Measurements from ENCODE around the gene EFCAB8. TPM values are rescaled to one million over a fixed set of nuclear protein-coding genes. Genes with fewer than 3 reads are reported as not detected.
"Not testable (repeated sequence)": the region's sequence is repeated elsewhere in the genome, so short reads cannot be mapped to it uniquely, and the experiment has no call there.

Gene EFCAB8
- total RNA-seq, 2 experiments from 2014 or later: 0.94 to 1.2 TPM

DNA sequence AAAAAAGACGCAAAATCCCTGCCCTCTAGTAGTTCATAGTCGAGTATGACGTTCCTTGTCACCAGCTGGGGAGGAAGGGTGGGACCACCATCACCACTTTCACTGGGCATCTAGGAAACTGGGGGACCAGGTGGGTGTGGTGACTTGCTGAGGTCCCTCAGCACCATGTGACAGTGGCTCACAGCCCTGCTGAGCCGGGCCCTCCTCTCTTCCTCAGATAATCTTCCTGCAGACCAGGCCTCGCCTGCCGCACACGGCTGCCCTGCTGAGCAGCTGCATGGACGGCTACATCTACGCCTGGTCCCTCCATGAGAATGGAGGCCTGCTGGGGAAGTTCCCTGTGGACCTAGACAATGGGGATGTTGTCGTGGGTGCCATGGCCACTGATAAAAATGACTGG lies 71.5 kb downstream of the EFCAB8 start:
- Mint-ChIP-seq H3K27ac (no peak overlapping the region), H3K4me3 (no peak overlapping the region), H3K4me1 (no peaks in the 10 kb centered on the region), H3K9me3 (no peaks in the 10 kb centered on the region), H3K36me3 (ENCODE audit: low read depth) (no peaks in the 10 kb centered on the region), H3K27me3 (no peaks in the 10 kb centered on the region)
- CTCF ChIA-PET: interaction anchor here (1.1 kb wide), 1 partner anchor 36 kb away, joined by 3 read pairs; no protein-coding TSS in a partner anchor
- POLR2A ChIA-PET: no interaction called here
- DNase-seq: no peak

DNA sequence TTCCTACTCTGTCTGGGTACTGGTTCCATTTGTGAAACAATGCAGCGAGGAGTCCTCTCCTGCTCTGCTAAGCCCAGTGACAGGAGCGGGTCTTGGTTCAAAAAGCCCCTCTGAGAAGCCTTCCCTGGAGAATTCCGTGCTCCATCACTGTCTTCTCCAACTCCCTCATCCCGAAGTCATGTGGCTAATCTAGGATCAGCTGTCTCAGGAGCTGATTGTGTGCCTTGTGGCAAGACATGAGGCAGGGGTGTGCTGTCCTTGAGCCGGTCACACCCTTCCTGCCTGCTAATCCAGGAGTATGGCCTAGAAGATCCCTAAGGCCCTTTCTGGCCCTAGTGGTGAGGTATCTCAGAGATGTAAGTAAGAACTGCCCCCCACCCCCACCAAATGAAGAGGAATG lies 72.0 kb downstream of the EFCAB8 start:
- no peaks in the 10 kb centered on the region for H3K27me3 Mint-ChIP-seq
- no peaks in the 10 kb centered on the region for H3K36me3 Mint-ChIP-seq (ENCODE audit: low read depth)
- DNase-seq: no peak
- H3K4me1 Mint-ChIP-seq: no peaks in the 10 kb centered on the region
- ChIA-PET CTCF (no interaction called here), POLR2A (no interaction called here)
- no peak overlapping the region for H3K27ac Mint-ChIP-seq
- H3K9me3 Mint-ChIP-seq: no peaks in the 10 kb centered on the region
- H3K4me3 Mint-ChIP-seq: no peak overlapping the region

DNA sequence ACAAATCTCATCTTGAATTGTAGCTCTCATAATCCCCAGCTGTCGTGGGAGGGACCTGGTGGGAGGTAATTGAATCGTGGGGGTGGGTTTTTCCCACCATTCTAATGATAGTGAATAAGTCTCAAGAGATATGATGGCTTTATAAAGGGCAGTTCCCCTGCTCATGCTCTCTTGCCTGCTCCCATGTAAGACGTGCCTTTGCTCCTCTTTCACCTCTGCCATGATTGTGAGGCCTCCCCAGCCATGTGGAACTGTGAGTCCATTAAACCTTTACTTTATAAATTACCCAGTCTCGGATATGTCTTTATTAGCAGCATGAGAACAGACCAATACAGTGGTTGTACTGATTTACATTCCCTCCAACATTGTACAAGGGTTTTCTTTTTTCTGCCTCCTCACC lies 75.9 kb downstream of the EFCAB8 start:
- Mint-ChIP-seq H3K27ac (no peak overlapping the region), H3K27me3 (no peaks in the 10 kb centered on the region), H3K9me3 (no peaks in the 10 kb centered on the region), H3K36me3 (ENCODE audit: low read depth) (no peaks in the 10 kb centered on the region), H3K4me3 (no peak overlapping the region), H3K4me1 (no peaks in the 10 kb centered on the region)
- CTCF ChIA-PET: no interaction called here
- no peak for DNase-seq
- POLR2A ChIA-PET: no interaction called here

- POLR2A ChIA-PET: no interaction called here
- Mint-ChIP-seq H3K36me3 (ENCODE audit: low read depth) (no peaks in the 10 kb centered on the region), H3K4me3 (no peak overlapping the region), H3K9me3 (peaks cover 5% of the 10 kb centered on the region), H3K27ac (no peak overlapping the region), H3K27me3 (no peaks in the 10 kb centered on the region), H3K4me1 (peaks cover 13% of the 10 kb centered on the region)
- no peak for DNase-seq
- CTCF ChIA-PET: interaction anchor here (0.6 kb wide), 1 partner anchor 204 kb away, joined by 3 read pairs; no protein-coding TSS in a partner anchor
Observed at GRCh38 chr20:32941155-32941885, 82.6 kb downstream of the EFCAB8 start.

- no peak for DNase-seq
- Mint-ChIP-seq H3K4me3 (no peak overlapping the region), H3K4me1 (peaks cover 20% of the 10 kb centered on the region), H3K9me3 (peaks cover 5% of the 10 kb centered on the region), H3K27me3 (no peaks in the 10 kb centered on the region), H3K27ac (no peak overlapping the region), H3K36me3 (ENCODE audit: low read depth) (no peaks in the 10 kb centered on the region)
- CTCF ChIA-PET: interaction anchor here (2.9 kb wide), 1 partner anchor 22 kb away, joined by 13 read pairs; no protein-coding TSS in a partner anchor
- POLR2A ChIA-PET: no interaction called here
Observed at GRCh38 chr20:32943490-32944052, 84.8 kb downstream of the EFCAB8 start.

GRCh38 chr20:32945710-32946221 lies 87.0 kb downstream of the EFCAB8 start:
- ChIA-PET POLR2A (no interaction called here), CTCF (interaction anchor here (0.6 to 2.9 kb wide), 18 partner anchors 9 to 167 kb away, joined by 3 to 13 read pairs (median 4); partner anchors contain the start of gene SUN5)
- Mint-ChIP-seq H3K36me3 (ENCODE audit: low read depth) (peaks cover 2% of the 10 kb centered on the region), H3K9me3 (peaks cover 5% of the 10 kb centered on the region), H3K4me3 (no peak overlapping the region), H3K27ac (peak overlapping the region; percentile 87), H3K27me3 (no peaks in the 10 kb centered on the region), H3K4me1 (peaks cover 36% of the 10 kb centered on the region)
- DNase-seq: peak; percentile 48

- H3K27ac Mint-ChIP-seq: peak overlapping the region; percentile 87
- peaks cover 44% of the 10 kb centered on the region for H3K4me1 Mint-ChIP-seq
- no peak for DNase-seq
- peaks cover 3% of the 10 kb centered on the region for H3K9me3 Mint-ChIP-seq
- H3K36me3 Mint-ChIP-seq (ENCODE audit: low read depth): peaks cover 2% of the 10 kb centered on the region
- ChIA-PET CTCF (interaction anchor here (1.1 to 2.2 kb wide), 6 partner anchors 17 to 168 kb away, joined by 3 to 7 read pairs (median 6); partner anchors contain the start of gene SUN5), POLR2A (no interaction called here)
- H3K27me3 Mint-ChIP-seq: no peaks in the 10 kb centered on the region
- no peak overlapping the region for H3K4me3 Mint-ChIP-seq
Observed at GRCh38 chr20:32946629-32947028, 87.9 kb downstream of the EFCAB8 start.

DNA sequence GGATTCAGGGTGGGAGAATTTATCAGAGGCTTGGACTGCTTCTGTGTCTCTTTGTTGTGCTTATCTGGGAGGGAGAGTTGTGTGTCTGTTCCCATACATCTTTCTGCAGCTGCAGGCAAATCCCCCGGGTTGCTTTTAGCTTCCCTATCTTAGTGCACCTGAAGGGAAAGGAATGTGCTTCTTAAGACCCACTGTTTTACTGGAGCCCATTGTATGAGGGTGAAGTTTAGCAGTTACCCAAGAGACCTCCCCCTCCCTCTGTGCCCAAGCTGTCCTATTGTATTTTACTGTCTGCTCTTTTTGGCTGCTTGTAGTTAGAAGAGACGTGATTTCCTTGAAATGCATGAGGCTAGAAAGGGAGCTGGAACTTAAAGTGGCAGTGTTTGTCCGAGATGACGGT lies 91.8 kb downstream of the EFCAB8 start:
- H3K9me3 Mint-ChIP-seq; DNase-seq; H3K27me3 Mint-ChIP-seq; POLR2A ChIA-PET; H3K4me3 Mint-ChIP-seq; H3K36me3 Mint-ChIP-seq (ENCODE audit: low read depth): not testable (repeated sequence)
- CTCF ChIA-PET: interaction anchor here (1.0 kb wide), 1 partner anchor 14 kb away, joined by 3 read pairs; no protein-coding TSS in a partner anchor
- peak overlapping the region; percentile 68 for H3K27ac Mint-ChIP-seq
- H3K4me1 Mint-ChIP-seq: peaks cover 48% of the 10 kb centered on the region

GRCh38 chr20:32957459-32957858 lies 98.7 kb downstream of the EFCAB8 start:
- Mint-ChIP-seq H3K9me3 (peaks cover 35% of the 10 kb centered on the region), H3K27ac (no peak overlapping the region), H3K4me1 (peaks cover 8% of the 10 kb centered on the region), H3K4me3 (no peak overlapping the region), H3K36me3 (ENCODE audit: low read depth) (peaks cover 20% of the 10 kb centered on the region), H3K27me3 (no peaks in the 10 kb centered on the region)
- DNase-seq: no peak
- CTCF ChIA-PET: interaction anchor here (0.7 to 2.0 kb wide), 5 partner anchors 10 to 15 kb away, joined by 3 to 9 read pairs (median 6); no protein-coding TSS in a partner anchor
- POLR2A ChIA-PET: no interaction called here

DNA sequence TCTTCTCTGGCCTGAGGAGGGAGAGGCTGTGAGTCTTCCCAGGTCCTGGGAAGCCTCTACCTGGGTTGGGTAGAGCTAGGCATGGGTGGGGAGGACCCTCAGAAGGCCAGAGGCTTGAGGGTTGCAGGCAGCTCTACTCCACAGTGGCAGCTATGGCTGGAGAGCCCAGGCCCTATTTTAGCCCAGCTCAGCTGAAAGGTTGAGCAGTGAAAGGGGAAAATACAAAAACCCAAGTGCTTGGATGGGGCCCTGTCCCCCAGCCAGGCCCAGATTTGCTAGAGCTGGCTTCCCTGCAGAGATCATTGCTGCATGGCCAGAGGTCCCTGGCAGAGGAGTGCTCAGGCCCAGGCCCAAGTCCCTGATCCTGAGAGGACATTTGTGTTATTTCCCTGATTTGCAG lies 99.9 kb downstream of the EFCAB8 start:
- H3K4me3 Mint-ChIP-seq: no peak overlapping the region
- CTCF ChIA-PET: interaction anchor here (1.5 to 2.0 kb wide), 2 partner anchors 8 to 14 kb away, joined by 6 to 8 read pairs; no protein-coding TSS in a partner anchor
- H3K27ac Mint-ChIP-seq: no peak overlapping the region
- DNase-seq: no peak
- peaks cover 33% of the 10 kb centered on the region for H3K9me3 Mint-ChIP-seq
- peaks cover 13% of the 10 kb centered on the region for H3K4me1 Mint-ChIP-seq
- H3K36me3 Mint-ChIP-seq (ENCODE audit: low read depth): peaks cover 17% of the 10 kb centered on the region
- POLR2A ChIA-PET: no interaction called here
- H3K27me3 Mint-ChIP-seq: no peaks in the 10 kb centered on the region

DNA sequence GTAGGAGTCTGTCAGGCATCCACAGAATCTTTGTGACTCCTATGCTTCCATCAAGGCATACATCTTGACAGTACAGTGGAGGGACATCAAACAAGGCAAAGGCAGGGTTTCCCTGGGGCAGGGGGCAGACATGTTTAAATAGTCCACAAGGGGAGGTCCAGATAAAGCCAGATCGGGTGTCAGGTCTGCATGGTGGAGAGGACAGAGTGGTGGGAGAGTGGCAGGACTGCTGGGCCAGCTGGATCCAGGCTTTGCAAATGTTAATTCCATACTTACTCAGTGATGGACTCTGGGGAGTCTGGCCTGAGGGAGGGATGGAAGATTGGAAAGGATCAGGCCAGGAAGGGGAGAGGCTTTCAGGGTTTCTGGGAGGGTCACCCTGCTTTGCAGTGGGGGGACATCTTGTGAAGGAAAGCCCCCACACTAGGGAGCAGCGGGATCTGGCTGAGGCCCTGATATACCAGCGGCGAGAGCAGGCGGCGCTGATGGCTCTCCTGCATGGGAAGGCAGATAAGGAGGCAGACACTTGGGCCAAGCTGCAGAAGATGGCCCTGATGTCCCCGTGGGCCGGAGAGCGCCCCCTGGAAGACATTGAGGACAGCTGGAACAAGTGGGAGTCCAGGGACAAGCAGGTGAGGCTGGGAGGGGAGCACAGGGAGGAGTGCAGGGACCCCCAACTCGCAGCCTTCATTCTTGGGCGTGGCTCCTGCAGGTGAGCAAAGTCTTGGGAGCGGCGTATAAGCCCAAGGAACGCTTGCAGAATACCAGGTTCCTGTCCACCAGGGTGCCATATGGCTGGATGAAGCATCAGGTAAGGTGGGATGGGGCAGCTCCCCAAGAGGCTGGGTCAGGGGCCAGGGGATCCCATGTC lies 100.9 kb downstream of the EFCAB8 start:
- Mint-ChIP-seq H3K27ac (no peak overlapping the region), H3K9me3 (peaks cover 29% of the 10 kb centered on the region), H3K4me3 (no peak overlapping the region), H3K27me3 (no peaks in the 10 kb centered on the region), H3K4me1 (peaks cover 20% of the 10 kb centered on the region), H3K36me3 (ENCODE audit: low read depth) (peaks cover 17% of the 10 kb centered on the region)
- no peak for DNase-seq
- CTCF ChIA-PET: no interaction called here
- POLR2A ChIA-PET: interaction anchor here (0.6 kb wide), 1 partner anchor 115 kb away, joined by 3 read pairs; no protein-coding TSS in a partner anchor

DNA sequence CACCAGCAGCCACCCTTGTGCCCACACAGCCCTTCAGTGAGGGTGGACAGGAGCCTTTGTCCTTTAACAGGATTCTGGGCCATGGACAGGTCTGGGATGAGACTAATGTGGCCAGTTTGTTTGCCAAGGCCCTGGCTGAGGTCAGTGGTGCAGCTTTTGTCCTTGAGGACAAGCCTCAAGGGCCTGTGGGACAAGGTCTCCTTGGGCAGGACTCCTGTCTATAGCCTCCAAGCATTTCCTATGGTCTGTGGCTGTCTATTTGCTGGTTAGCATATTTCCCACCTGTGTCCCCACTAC lies 101.4 kb downstream of the EFCAB8 start:
- H3K36me3 Mint-ChIP-seq (ENCODE audit: low read depth): peaks cover 17% of the 10 kb centered on the region
- H3K27me3 Mint-ChIP-seq: no peaks in the 10 kb centered on the region
- DNase-seq: no peak
- H3K27ac Mint-ChIP-seq: no peak overlapping the region
- H3K4me1 Mint-ChIP-seq: peaks cover 23% of the 10 kb centered on the region
- peaks cover 28% of the 10 kb centered on the region for H3K9me3 Mint-ChIP-seq
- POLR2A ChIA-PET: interaction anchor here (0.6 kb wide), 1 partner anchor 115 kb away, joined by 3 read pairs; no protein-coding TSS in a partner anchor
- CTCF ChIA-PET: no interaction called here
- no peak overlapping the region for H3K4me3 Mint-ChIP-seq

Data from activated CD4-positive, alpha-beta T cell treated with anti-CD3 and anti-CD28 coated beads, Interleukin-2, amount 10 ng/mL, durations not matched to agents 7 days and 5 days (primary cell).